OCI-LY7 (cell line): ENCODE data around the gene ZFHX3.

Source experiments
- EZH2phosphoT487 ChIP-seq: fragments of 200-600 bp; sonication (generic); IDR thresholded peaks from 2 replicates; pipeline ENCODE4 v1.6.1; 2018; ENCODE audit warnings: low read depth, borderline replicate concordance, mild to moderate bottlenecking, mixed run types, antibody characterized with exemption, low read length, moderate library complexity, mixed read lengths
- TF ChIP-seq, protein P1 (sequence below): fragments of 200-600 bp; sonication (generic); conservative IDR thresholded peaks from 2 replicates; pipeline ENCODE4 v1.5.1; 2014; ENCODE audit warnings: mild to moderate bottlenecking, antibody characterized with exemption, low read length, moderate library complexity, mixed read lengths

GRCh38 chr16:72862090-72862489, 185.8 kb downstream of the ZFHX3 start:
- TF ChIP-seq, protein P1, sequence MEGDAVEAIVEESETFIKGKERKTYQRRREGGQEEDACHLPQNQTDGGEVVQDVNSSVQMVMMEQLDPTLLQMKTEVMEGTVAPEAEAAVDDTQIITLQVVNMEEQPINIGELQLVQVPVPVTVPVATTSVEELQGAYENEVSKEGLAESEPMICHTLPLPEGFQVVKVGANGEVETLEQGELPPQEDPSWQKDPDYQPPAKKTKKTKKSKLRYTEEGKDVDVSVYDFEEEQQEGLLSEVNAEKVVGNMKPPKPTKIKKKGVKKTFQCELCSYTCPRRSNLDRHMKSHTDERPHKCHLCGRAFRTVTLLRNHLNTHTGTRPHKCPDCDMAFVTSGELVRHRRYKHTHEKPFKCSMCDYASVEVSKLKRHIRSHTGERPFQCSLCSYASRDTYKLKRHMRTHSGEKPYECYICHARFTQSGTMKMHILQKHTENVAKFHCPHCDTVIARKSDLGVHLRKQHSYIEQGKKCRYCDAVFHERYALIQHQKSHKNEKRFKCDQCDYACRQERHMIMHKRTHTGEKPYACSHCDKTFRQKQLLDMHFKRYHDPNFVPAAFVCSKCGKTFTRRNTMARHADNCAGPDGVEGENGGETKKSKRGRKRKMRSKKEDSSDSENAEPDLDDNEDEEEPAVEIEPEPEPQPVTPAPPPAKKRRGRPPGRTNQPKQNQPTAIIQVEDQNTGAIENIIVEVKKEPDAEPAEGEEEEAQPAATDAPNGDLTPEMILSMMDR: no peak
- TF ChIP-seq EZH2phosphoT487: no peak
